Smooth muscle cell (in vitro differentiated cells): ENCODE measurements around the gene ADD3. TPM values are rescaled to one million over a fixed set of nuclear protein-coding genes. Genes with fewer than 3 reads are reported as not detected.

Experiments
- DNase-seq: peaks from one replicate; lab custom pipeline; 2025; ENCODE audit not compliant: unreplicated experiment; lab: John Stamatoyannopoulos, UW
- H2AFZ ChIP-seq: fragments of 200-600 bp; sonication (generic); 2 replicates; pipeline ENCODE4 v1.6.0; 2016; ENCODE audit warnings: antibody characterized with exemption, low read depth, mild to moderate bottlenecking
- H3F3A ChIP-seq: fragments of 200-600 bp; sonication (generic); 2 replicates; pipeline ENCODE4 v1.6.0; 2017; ENCODE audit warnings: antibody characterized with exemption, low read depth
- H3K27ac ChIP-seq: fragments of 200-600 bp; sonication (generic); 2 replicates; pipeline ENCODE4 v1.5.1; 2016; ENCODE audit warnings: low read depth, mild to moderate bottlenecking
- H3K27me3 ChIP-seq: fragments of 200-600 bp; sonication (generic); 2 replicates; pipeline ENCODE4 v1.6.1; 2016; ENCODE audit warnings: low read depth, mild to moderate bottlenecking
- H3K36me3 ChIP-seq: fragments of 200-600 bp; sonication (generic); 2 replicates; pipeline ENCODE4 v1.5.1; 2016; ENCODE audit warnings: low read depth
- H3K4me1 ChIP-seq: fragments of 200-600 bp; sonication (generic); 2 replicates; pipeline ENCODE4 v1.5.1; 2016; ENCODE audit warnings: low read depth
- H3K4me2 ChIP-seq: fragments of 200-600 bp; sonication (generic); 2 replicates; pipeline ENCODE4 v1.6.0; 2016; ENCODE audit warnings: mild to moderate bottlenecking
- H3K4me3 ChIP-seq: fragments of 200-600 bp; sonication (generic); 2 replicates; pipeline ENCODE4 v1.5.1; 2016; ENCODE audit warnings: mild to moderate bottlenecking
- H3K79me2 ChIP-seq: fragments of 200-600 bp; sonication (generic); 2 replicates; pipeline ENCODE4 v1.6.0; 2016; ENCODE audit warnings: low read depth, mild to moderate bottlenecking
- H3K9ac ChIP-seq: fragments of 200-600 bp; sonication (generic); 2 replicates; pipeline ENCODE4 v1.6.0; 2016; ENCODE audit warnings: low read depth
- H3K9me3 ChIP-seq: fragments of 200-600 bp; sonication (generic); replicated peaks from 2 replicates; pipeline ENCODE4 v1.5.1; 2016; ENCODE audit warnings: low read depth
- H4K20me1 ChIP-seq: fragments of 200-600 bp; sonication (generic); 2 replicates; pipeline ENCODE4 v1.6.0; 2016; ENCODE audit warnings: low read depth
- WGBS: methylation state at CpG from one replicate; pipeline ENCODE4 v1.1.7; 2016; ENCODE audit warnings: low lambda C conversion rate; 5-methylcytosine and 5-hydroxymethylcytosine counted together
- polyA plus RNA-seq: library from polyadenylated mRNA; unstranded; fragments of >200 nt; fragmentation: Nextera tagmentation; extraction: Ambion mirVana; gene quantifications from 2 replicates; pipeline ENCODE4 v1.2.1, GENCODE V29; 2016
- total RNA-seq: library from RNA; depleted of rRNA; stranded (reverse); fragments of >200 nt; gene quantifications from 2 replicates; pipeline ENCODE4 v1.2.3, GENCODE V29; 2014
- TF ChIP-seq, protein P1 (sequence below): fragments of 200-600 bp; sonication (generic); IDR thresholded peaks from 2 replicates; pipeline ENCODE4 v1.5.1; 2017; ENCODE audit warnings: borderline replicate concordance, mild to moderate bottlenecking, antibody characterized with exemption; ENCODE audit not compliant: insufficient read depth, poor library complexity, severe bottlenecking

The ADD3 gene, protein sequence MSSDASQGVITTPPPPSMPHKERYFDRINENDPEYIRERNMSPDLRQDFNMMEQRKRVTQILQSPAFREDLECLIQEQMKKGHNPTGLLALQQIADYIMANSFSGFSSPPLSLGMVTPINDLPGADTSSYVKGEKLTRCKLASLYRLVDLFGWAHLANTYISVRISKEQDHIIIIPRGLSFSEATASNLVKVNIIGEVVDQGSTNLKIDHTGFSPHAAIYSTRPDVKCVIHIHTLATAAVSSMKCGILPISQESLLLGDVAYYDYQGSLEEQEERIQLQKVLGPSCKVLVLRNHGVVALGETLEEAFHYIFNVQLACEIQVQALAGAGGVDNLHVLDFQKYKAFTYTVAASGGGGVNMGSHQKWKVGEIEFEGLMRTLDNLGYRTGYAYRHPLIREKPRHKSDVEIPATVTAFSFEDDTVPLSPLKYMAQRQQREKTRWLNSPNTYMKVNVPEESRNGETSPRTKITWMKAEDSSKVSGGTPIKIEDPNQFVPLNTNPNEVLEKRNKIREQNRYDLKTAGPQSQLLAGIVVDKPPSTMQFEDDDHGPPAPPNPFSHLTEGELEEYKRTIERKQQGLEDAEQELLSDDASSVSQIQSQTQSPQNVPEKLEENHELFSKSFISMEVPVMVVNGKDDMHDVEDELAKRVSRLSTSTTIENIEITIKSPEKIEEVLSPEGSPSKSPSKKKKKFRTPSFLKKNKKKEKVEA
- total RNA-seq (154 and 155 TPM in 2 replicates), polyA plus RNA-seq (66.3 and 75.0 TPM in 2 replicates)

DNA sequence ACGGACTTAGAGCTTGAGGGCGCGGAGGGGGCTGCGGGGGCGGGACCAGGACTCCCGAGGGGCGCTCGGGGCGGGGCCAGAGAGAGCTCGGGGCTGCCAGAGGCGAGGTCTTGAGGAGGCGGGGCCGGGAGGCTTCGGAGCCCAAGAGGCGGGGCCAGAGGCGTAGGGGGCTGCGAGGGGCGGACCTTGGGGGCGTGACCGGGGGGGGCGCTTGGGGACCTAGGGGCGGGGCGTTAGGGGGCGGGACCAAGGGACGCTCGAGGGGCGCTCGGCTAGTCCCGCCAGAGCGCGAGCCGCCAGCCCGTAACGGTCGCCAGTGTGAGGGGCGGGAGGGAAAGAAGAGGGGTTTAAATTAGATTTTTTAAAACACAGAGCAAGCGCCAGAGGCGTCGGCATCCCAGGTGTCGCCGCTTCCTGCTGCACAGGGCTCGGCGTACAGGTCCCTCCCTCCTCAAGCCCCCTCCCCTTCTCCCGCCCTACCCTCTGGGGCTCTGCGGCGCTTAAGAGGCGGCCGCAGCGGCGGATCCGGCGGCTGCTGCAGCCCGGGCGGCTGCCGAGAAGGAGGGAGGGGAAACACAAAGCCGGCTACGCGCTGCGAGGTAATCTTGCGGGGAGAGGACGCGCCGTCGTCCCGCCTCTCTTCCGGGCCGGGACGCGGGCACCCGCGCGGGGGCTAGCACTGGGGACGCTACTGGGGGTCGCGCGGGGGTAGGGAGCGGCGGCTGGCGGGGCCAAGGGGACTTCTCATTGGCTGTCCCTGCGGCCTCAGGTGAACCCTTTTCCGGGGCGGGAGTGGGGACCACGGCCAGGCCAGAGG lies at the start of gene ADD3:
ADD3 (plus strand) TSS at position 284 of the 817 bp plus-strand sequence. CDS start 92,670 bp downstream, outside the sequence.
- WGBS = 2% methylated on average over 25 of the region's 83 CpGs
- peaks cover 53% of the 10 kb centered on the region for H3K79me2 ChIP-seq
- H3K9me3 ChIP-seq = no peaks in the 10 kb centered on the region
- peak within 1 kb of the TSS; percentile 97 for H3K4me3 ChIP-seq
- TF ChIP-seq, protein P1, sequence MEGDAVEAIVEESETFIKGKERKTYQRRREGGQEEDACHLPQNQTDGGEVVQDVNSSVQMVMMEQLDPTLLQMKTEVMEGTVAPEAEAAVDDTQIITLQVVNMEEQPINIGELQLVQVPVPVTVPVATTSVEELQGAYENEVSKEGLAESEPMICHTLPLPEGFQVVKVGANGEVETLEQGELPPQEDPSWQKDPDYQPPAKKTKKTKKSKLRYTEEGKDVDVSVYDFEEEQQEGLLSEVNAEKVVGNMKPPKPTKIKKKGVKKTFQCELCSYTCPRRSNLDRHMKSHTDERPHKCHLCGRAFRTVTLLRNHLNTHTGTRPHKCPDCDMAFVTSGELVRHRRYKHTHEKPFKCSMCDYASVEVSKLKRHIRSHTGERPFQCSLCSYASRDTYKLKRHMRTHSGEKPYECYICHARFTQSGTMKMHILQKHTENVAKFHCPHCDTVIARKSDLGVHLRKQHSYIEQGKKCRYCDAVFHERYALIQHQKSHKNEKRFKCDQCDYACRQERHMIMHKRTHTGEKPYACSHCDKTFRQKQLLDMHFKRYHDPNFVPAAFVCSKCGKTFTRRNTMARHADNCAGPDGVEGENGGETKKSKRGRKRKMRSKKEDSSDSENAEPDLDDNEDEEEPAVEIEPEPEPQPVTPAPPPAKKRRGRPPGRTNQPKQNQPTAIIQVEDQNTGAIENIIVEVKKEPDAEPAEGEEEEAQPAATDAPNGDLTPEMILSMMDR = no peak
- H3F3A ChIP-seq = peaks cover 24% of the 10 kb centered on the region
- H4K20me1 ChIP-seq = peaks cover 48% of the 10 kb centered on the region
- peak; percentile 92 for DNase-seq
- H3K4me1 ChIP-seq = peaks cover 65% of the 10 kb centered on the region
- peak within 1 kb of the TSS; percentile 96 for H3K9ac ChIP-seq
- peak within 1 kb of the TSS; percentile 90 for H3K4me2 ChIP-seq
- no peaks in the 10 kb centered on the region for H3K27me3 ChIP-seq
- no peaks in the 10 kb centered on the region for H3K36me3 ChIP-seq
- H2AFZ ChIP-seq = peak within 1 kb of the TSS; percentile 73
- peak within 1 kb of the TSS; percentile 99 for H3K27ac ChIP-seq

DNA sequence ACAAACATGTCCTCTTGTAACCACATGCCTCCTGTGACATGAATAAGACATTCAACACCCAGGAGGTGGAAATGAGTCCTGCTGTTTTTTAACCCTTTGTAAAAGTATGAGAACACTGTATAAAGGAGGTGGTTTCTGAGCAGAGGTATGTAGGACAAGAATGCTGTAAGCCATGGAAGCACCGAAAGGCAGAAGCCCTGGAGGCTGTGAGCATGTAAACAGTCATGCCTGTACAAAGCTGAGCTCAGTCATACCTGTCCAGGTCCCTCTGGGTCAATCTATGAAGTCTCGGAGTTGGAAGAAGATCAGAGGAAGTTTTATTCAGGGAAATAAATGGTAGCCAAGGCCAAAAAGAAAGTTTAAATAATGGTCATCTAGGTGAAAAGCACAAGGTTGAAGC lies 49.7 kb upstream of the ADD3 start:
- Histone ChIP-seq H3K9me3 (no peaks in the 10 kb centered on the region), H3F3A (no peaks in the 10 kb centered on the region), H2AFZ (no peak overlapping the region), H3K4me1 (peaks cover 18% of the 10 kb centered on the region), H4K20me1 (no peaks in the 10 kb centered on the region), H3K9ac (no peak overlapping the region), H3K27ac (no peak overlapping the region), H3K27me3 (no peaks in the 10 kb centered on the region), H3K4me2 (no peak overlapping the region), H3K79me2 (no peaks in the 10 kb centered on the region), H3K36me3 (no peaks in the 10 kb centered on the region), H3K4me3 (no peak overlapping the region)
- WGBS = 75% methylated on average over 2 of the region's 2 CpGs
- no peak for DNase-seq
- TF ChIP-seq, protein P1 = no peak

DNA sequence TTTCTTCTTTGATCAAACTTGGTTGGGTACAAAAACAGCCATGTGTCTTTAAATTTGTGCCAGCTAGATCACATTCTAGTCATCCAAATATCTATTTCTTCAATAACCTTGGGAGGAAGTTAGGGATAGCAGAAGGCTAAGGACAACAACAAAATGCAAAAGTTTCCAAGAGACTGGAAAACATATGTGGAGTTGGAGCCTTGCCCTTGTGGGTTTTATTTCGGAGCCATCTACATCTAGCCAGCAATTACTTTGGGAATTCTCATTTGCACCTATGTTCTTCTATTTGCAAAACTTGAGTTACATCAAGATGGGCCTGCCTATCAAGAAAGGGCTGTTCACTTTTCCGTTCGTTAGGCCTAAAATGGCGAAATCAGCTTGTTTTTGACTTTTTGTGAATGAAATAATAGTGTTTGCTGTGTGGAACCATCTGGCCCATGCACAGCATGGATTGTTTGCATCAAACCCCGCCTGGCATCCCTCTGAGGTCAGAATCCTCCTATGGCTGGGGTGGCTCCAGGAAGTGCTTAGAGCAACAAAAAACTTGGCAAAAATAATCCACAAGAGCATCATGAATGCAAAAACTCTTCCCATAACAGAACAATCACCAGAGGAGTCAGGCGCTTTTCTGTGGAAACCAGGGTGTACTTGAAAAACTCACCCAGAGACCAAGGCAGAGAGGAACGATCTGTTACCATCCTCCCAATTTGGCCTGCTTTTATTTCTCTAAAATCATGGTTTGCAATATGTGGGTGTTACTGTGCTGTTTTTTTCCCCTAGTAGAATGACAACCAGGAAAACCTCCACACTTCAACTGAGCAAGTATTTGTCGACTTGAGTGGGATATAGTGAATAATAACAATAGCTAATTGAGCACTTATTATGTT lies 48.3 kb upstream of the ADD3 start:
- DNase-seq = no peak
- H3K27ac ChIP-seq = no peak overlapping the region
- 95% methylated on average over 8 of the region's 8 CpGs for WGBS
- H2AFZ ChIP-seq = no peak overlapping the region
- H3K27me3 ChIP-seq = no peaks in the 10 kb centered on the region
- peaks cover 22% of the 10 kb centered on the region for H3K4me1 ChIP-seq
- TF ChIP-seq, protein P1 = no peak
- H3K4me2 ChIP-seq = no peak overlapping the region
- no peaks in the 10 kb centered on the region for H3K9me3 ChIP-seq
- no peaks in the 10 kb centered on the region for H3K79me2 ChIP-seq
- no peaks in the 10 kb centered on the region for H3F3A ChIP-seq
- no peaks in the 10 kb centered on the region for H3K36me3 ChIP-seq
- H4K20me1 ChIP-seq = no peaks in the 10 kb centered on the region
- no peak overlapping the region for H3K9ac ChIP-seq
- no peak overlapping the region for H3K4me3 ChIP-seq
